Measurements from ENCODE around the gene PIK3C2B.

Gene PIK3C2B

GRCh38 chr1:204479387-204480136, 15.0 kb downstream of the PIK3C2B start:
- no peak for DNase-seq (ENCODE audit: low read depth)

GRCh38 chr1:204478921-204479320, 15.7 kb downstream of the PIK3C2B start:
- DNase-seq (ENCODE audit: low read depth): no peak

GRCh38 chr1:204478172-204478899, 16.3 kb downstream of the PIK3C2B start:
- DNase-seq (ENCODE audit: low read depth): no peak

- DNase-seq (ENCODE audit: low read depth): no peak
These were observed 17.4 kb downstream of the PIK3C2B start for GRCh38 chr1:204477036-204477740.

- no peak for DNase-seq (ENCODE audit: low read depth)
These were observed 18.0 kb downstream of the PIK3C2B start for GRCh38 chr1:204476563-204476962.

GRCh38 chr1:204475656-204476432, 18.8 kb downstream of the PIK3C2B start:
- no peak for DNase-seq (ENCODE audit: low read depth)

- DNase-seq (ENCODE audit: low read depth): no peak
These were observed 21.1 kb downstream of the PIK3C2B start for GRCh38 chr1:204473400-204473965.

- DNase-seq (ENCODE audit: low read depth): no peak
These were observed 21.9 kb downstream of the PIK3C2B start for GRCh38 chr1:204472660-204473059.

GRCh38 chr1:204471687-204472086, 22.9 kb downstream of the PIK3C2B start:
- no peak for DNase-seq (ENCODE audit: low read depth)

- no peak for DNase-seq (ENCODE audit: low read depth)
These were observed 25.3 kb downstream of the PIK3C2B start for GRCh38 chr1:204469304-204469703.

GRCh38 chr1:204468766-204469302, 25.8 kb downstream of the PIK3C2B start:
- DNase-seq (ENCODE audit: low read depth): no peak

GRCh38 chr1:204468206-204468605, 26.4 kb downstream of the PIK3C2B start:
- no peak for DNase-seq (ENCODE audit: low read depth)

GRCh38 chr1:204466416-204467405, 27.9 kb downstream of the PIK3C2B start:
- DNase-seq (ENCODE audit: low read depth): no peak

- DNase-seq (ENCODE audit: low read depth): no peak
These were observed 28.8 kb downstream of the PIK3C2B start for GRCh38 chr1:204465546-204466415.

GRCh38 chr1:204464701-204465100, 29.9 kb downstream of the PIK3C2B start:
- DNase-seq (ENCODE audit: low read depth): no peak

GRCh38 chr1:204464187-204464631, 30.4 kb downstream of the PIK3C2B start:
- DNase-seq (ENCODE audit: low read depth): no peak

GRCh38 chr1:204463125-204464060, 31.2 kb downstream of the PIK3C2B start:
- DNase-seq (ENCODE audit: low read depth): no peak

- DNase-seq (ENCODE audit: low read depth): no peak
These were observed 32.4 kb downstream of the PIK3C2B start for GRCh38 chr1:204462229-204462561.

Data from GM04504 (cell line).